Endothelial cell of umbilical vein (primary cell): Measurements from ENCODE around the gene COX4I1. TPM values are rescaled to one million over a fixed set of nuclear protein-coding genes. Genes with fewer than 3 reads are reported as not detected.
A peak's percentile ranks its signal among the peaks of the same experiment; 100 is the strongest.

ENCODE experiments used
- BruUV-seq: library from RNA; stranded (reverse); fragments of 400-500 nt; replicated peaks from 2 replicates; lab custom pipeline; 2021; lab: Mats Ljungman, UMichigan
- CTCF ChIA-PET: fragments of 300-600, 350-600 bp; sonication (Branson Sonifier 250); formaldehyde crosslinking; loops from one replicate; lab custom pipeline; 2021; ENCODE audit warnings: antibody characterized with exemption, inconsistent platforms; lab: Charles Lee
- POLR2A ChIA-PET: fragments of 300-600, 350-600 bp; sonication (Branson Sonifier 250); formaldehyde crosslinking; loops from one replicate; lab custom pipeline; 2021; ENCODE audit warnings: antibody characterized with exemption, inconsistent platforms; lab: Charles Lee
- DNase-seq: peaks from one replicate; pipeline ENCODE4 v3.0.0-alpha.2; 2011; ENCODE audit warnings: low read depth, low spot score
- FAIRE-seq: peaks from 2 replicates; lab custom pipeline; 2011; peaks lifted over from hg19 to GRCh38; lab: Jason Lieb, UNC
- H2AFZ ChIP-seq: 2 replicates; pipeline ENCODE4 v1.6.0; 2012; ENCODE audit warnings: low read depth, low read length, control low read depth, inconsistent platforms
- H3K27ac ChIP-seq: 2 replicates; pipeline ENCODE4 v1.5.1; 2011; ENCODE audit warnings: low read depth, mild to moderate bottlenecking, control low read depth, low read length, moderate library complexity; ENCODE audit not compliant: insufficient read depth
- H3K27me3 ChIP-seq, 2 experiments: 2 replicates each; pipeline versions ENCODE4 v1.6.0 to v1.6.1; 2011; ENCODE audit warnings: low read length in 2 of 2, mixed read lengths in 1 of 2; ENCODE audit not compliant: control insufficient read depth in 2 of 2, insufficient read depth in 2 of 2
- H3K36me3 ChIP-seq, 2 experiments: 2 replicates in 1 of 2; 3 replicates in 1 of 2; pipeline ENCODE4 v1.5.1; 2011; ENCODE audit warnings: low read length in 2 of 2, mild to moderate bottlenecking in 1 of 2, moderate library complexity in 1 of 2; ENCODE audit not compliant: control insufficient read depth in 2 of 2, insufficient read depth in 2 of 2; ENCODE audit errors: extremely low read depth in 1 of 2
- H3K4me1 ChIP-seq: 3 replicates; pipeline ENCODE4 v1.5.1; 2011; ENCODE audit warnings: mild to moderate bottlenecking, low read length; ENCODE audit not compliant: control insufficient read depth, insufficient read depth; ENCODE audit errors: extremely low read depth
- H3K4me2 ChIP-seq: 2 replicates; pipeline ENCODE4 v1.6.1; 2011; ENCODE audit warnings: low read length, control low read depth, mixed read lengths; ENCODE audit not compliant: insufficient read depth
- H3K4me3 ChIP-seq, 3 experiments: fragments of 200-600 bp in 1 of 3; sonication (generic), shearing (Covaris generic) in 1 of 3; replicated peaks in 1 of 3; 2 replicates each; pipeline ENCODE4 v1.5.1; 2011 to 2016; ENCODE audit warnings: control low read depth in 3 of 3, low read length in 3 of 3, mild to moderate bottlenecking in 2 of 3, inconsistent platforms in 1 of 3, low read depth in 1 of 3, moderate library complexity in 1 of 3; ENCODE audit not compliant: insufficient read depth in 1 of 3
- H3K79me2 ChIP-seq: 2 replicates; pipeline ENCODE4 v1.6.0; 2012; ENCODE audit warnings: low read length, inconsistent platforms; ENCODE audit not compliant: control insufficient read depth, insufficient read depth
- H3K9ac ChIP-seq: replicated peaks from 2 replicates; pipeline ENCODE3; 2011; ENCODE audit warnings: low read length, control low read depth; ENCODE audit not compliant: insufficient read depth; ENCODE audit errors: extremely low read depth
- H3K9me1 ChIP-seq: replicated peaks from 3 replicates; pipeline ENCODE4 v1.6.0; 2011; ENCODE audit warnings: mild to moderate bottlenecking, low read length; ENCODE audit not compliant: control insufficient read depth, insufficient read depth; ENCODE audit errors: extremely low read depth
- H3K9me3 ChIP-seq: replicated peaks from 2 replicates; pipeline ENCODE4 v1.5.1; 2012; ENCODE audit warnings: low read length, inconsistent platforms; ENCODE audit not compliant: control insufficient read depth, insufficient read depth
- H4K20me1 ChIP-seq: replicated peaks from 2 replicates; pipeline ENCODE3; 2011; ENCODE audit warnings: mild to moderate bottlenecking, low read length; ENCODE audit not compliant: control insufficient read depth, insufficient read depth; ENCODE audit errors: extremely low read depth
- CTCF ChIP-seq, 2 donors: IDR thresholded peaks; 1 replicate in 1 of 2; 2 replicates in 1 of 2; pipeline ENCODE4 v1.5.1; 2011; ENCODE audit warnings: low read length in 2 of 2, mild to moderate bottlenecking in 2 of 2, moderate library complexity in 2 of 2, control low read depth in 1 of 2, inconsistent platforms in 1 of 2, low read depth in 1 of 2; ENCODE audit not compliant: insufficient read depth in 1 of 2; ENCODE audit errors: extremely low read depth in 1 of 2
- EZH2 ChIP-seq: IDR thresholded peaks from 2 replicates; pipeline ENCODE4 v1.6.1; 2012; ENCODE audit warnings: borderline replicate concordance, low read depth, mild to moderate bottlenecking, moderate library complexity, low read length, inconsistent platforms; ENCODE audit not compliant: severe bottlenecking
- FOS ChIP-seq: IDR thresholded peaks from 2 replicates; pipeline ENCODE4 v1.6.1; 2011; ENCODE audit warnings: mild to moderate bottlenecking, low read length, moderate library complexity, borderline replicate concordance; ENCODE audit not compliant: insufficient read depth
- GATA2 ChIP-seq: IDR thresholded peaks from 2 replicates; pipeline ENCODE4 v1.7.0; 2011; ENCODE audit warnings: low read depth, mild to moderate bottlenecking, moderate library complexity, mixed read lengths, low read length; ENCODE audit not compliant: insufficient read length, insufficient read depth
- JUN ChIP-seq: IDR thresholded peaks from 2 replicates; pipeline ENCODE4 v1.6.1; 2011; ENCODE audit warnings: borderline replicate concordance, low read depth; ENCODE audit not compliant: insufficient read length, insufficient read depth
- MAX ChIP-seq: IDR thresholded peaks from 2 replicates; pipeline ENCODE4 v1.6.1; 2011; ENCODE audit not compliant: insufficient read depth, insufficient read length
- MYC ChIP-seq: IDR thresholded peaks from one replicate; pipeline ENCODE4 v1.6.1; 2011; ENCODE audit warnings: mild to moderate bottlenecking, low read depth, low read length
- POLR2A ChIP-seq: IDR thresholded peaks from 2 replicates; pipeline ENCODE4 v1.6.1; 2012; ENCODE audit warnings: low read depth, mild to moderate bottlenecking, control low read depth, low read length
- dilution Hi-C: fragments of 300-500 bp; cut with MboI; formaldehyde crosslinking; loops from one replicate; pipeline ENCODE4 v1.15.0; 2019; ENCODE audit warnings: low sequenced_read_pairs; ENCODE audit not compliant: extremely low pct_ligation_motif_present
- intact Hi-C: fragments of 100-400 bp; cut with micrococcal nuclease; formaldehyde crosslinking; loops from one replicate; pipeline ENCODE4 v1.10.0; 2022
- polyA plus RNA-seq, 4 experiments: library from polyadenylated mRNA; depleted of rRNA in 3 of 4; stranded (reverse) in 3 of 4; unstranded in 1 of 4; fragments of >200 nt; gene quantifications; 2 replicates each; pipeline versions ENCODE4 v1.2.1 to v1.2.3, GENCODE V29; 2011 to 2012; ENCODE audit warnings: missing spikeins in 1 of 4
- total RNA-seq: library from RNA; stranded (reverse); gene quantifications from 2 replicates; pipeline ENCODE4 v1.2.3, GENCODE V29; 2021

The COX4I1 gene
- total and polyA plus RNA-seq, 2 donors (not counting 3 experiments of a cell fraction or from before 2014, with no cell fraction given), result 560 to 953 TPM

- FAIRE-seq, result no peak
- peaks cover 16% of the 10 kb centered on the region for H3K4me1 ChIP-seq
- no peaks in the 10 kb centered on the region for H4K20me1 ChIP-seq
- dilution Hi-C loops (no loop called here), intact Hi-C loops (loop anchor here (1.0 kb wide), 1 partner anchor 22 kb away; the partner anchor contains the start of genes COX4I1 and EMC8)
- no TSS peak for BruUV-seq
- ChIA-PET POLR2A (no interaction called here), CTCF (interaction anchor here (0.9 to 2.2 kb wide), 4 partner anchors 10 to 42 kb away, joined by 3 to 8 read pairs (median 6); no protein-coding TSS in a partner anchor)
- no peaks in the 10 kb centered on the region for H3K79me2 ChIP-seq
- H3K27ac ChIP-seq, result peak overlapping the region; percentile 56
- peak overlapping the region; percentile 12 for H3K9ac ChIP-seq
- H2AFZ ChIP-seq, result no peak overlapping the region
- no peaks in the 10 kb centered on the region for H3K27me3 ChIP-seq
- no peak overlapping the region for H3K4me3 ChIP-seq
- TF ChIP-seq POLR2A (no peak), MAX (no peak), JUN (no peak), FOS (no peak), CTCF (IDR thresholded peaks at IDR 0.05; ENCODE audit: extremely low read depth in 1 of 2, insufficient read depth in 1 of 2, low read depth in 1 of 2, low read length in 2 of 2) (no peak), GATA2 (no peak), MYC (no peak), EZH2 (no peak)
- no peaks in the 10 kb centered on the region for H3K9me3 ChIP-seq
- H3K36me3 ChIP-seq, result peaks cover 7 to 24% of the 10 kb centered on the region in 2 experiments
- DNase-seq, result no peak
- no peak overlapping the region for H3K4me2 ChIP-seq
- no peaks in the 10 kb centered on the region for H3K9me1 ChIP-seq
Measured at GRCh38 chr16:85777583-85778310, 21.7 kb upstream of the COX4I1 start.
